Right lobe of liver (tissue), 6 donors: ENCODE results near the gene RBM47. TPM values are rescaled to one million over a fixed set of nuclear protein-coding genes. Genes with fewer than 3 reads are reported as not detected.
"Not testable (repeated sequence)": the region's sequence is repeated elsewhere in the genome, so short reads cannot be mapped to it uniquely, and the experiment has no call there.

Experiments
- ATAC-seq, 4 donors: fragments of 200-7000 bp; cut with Tn5 transposase; one replicate each; pipeline ENCODE4 v1.9.1; 2020; ENCODE audit warnings: mild to moderate bottlenecking in 4 of 4, moderate library complexity in 4 of 4
- DNase-seq, 3 donors: peaks; one replicate each; pipeline ENCODE4 v3.0.0-alpha.2; 2020
- H3K27ac ChIP-seq, 3 donors: fragments of 200-600 bp; one replicate each; pipeline ENCODE4 v1.8.0; 2022
- H3K27me3 ChIP-seq, 2 donors: fragments of 200-600 bp; one replicate each; pipeline ENCODE4 v1.8.0; 2022
- H3K36me3 ChIP-seq, 4 donors: fragments of 200-600 bp; sonication (generic) in 1 of 4; one replicate each; pipeline versions ENCODE4 v1.5.1 to v1.8.0; 2017 to 2022; ENCODE audit warnings: control low read depth in 1 of 4
- H3K4me1 ChIP-seq, 4 donors: fragments of 200-600 bp; sonication (generic) in 1 of 4; one replicate each; pipeline versions ENCODE4 v1.5.1 to v1.8.0; 2017 to 2022; ENCODE audit warnings: control low read depth in 1 of 4
- H3K4me3 ChIP-seq, 3 donors: fragments of 200-600 bp; one replicate each; pipeline ENCODE4 v1.8.0; 2022
- H3K9me3 ChIP-seq, 4 donors: fragments of 200-600 bp; sonication (generic) in 1 of 4; one replicate each; pipeline versions ENCODE4 v1.5.1 to v1.8.0; 2017 to 2022; ENCODE audit warnings: control low read depth in 1 of 4
- POLR2A ChIP-seq: fragments of 450-650 bp; IDR thresholded peaks from one replicate; pipeline ENCODE4 v1.6.1; 2017; ENCODE audit warnings: antibody characterized with exemption, mild to moderate bottlenecking
- WGBS: methylation state at CpG from one replicate; pipeline ENCODE4 v1.1.6; 2018; ENCODE audit warnings: low coverage, low lambda C conversion rate; ENCODE audit not compliant: insufficient coverage; ENCODE audit errors: missing lambda C conversion rate; 5-methylcytosine and 5-hydroxymethylcytosine counted together
- intact Hi-C, 2 donors: fragments of 100-400 bp; cut with DNase I; formaldehyde crosslinking; loops; one replicate each; pipeline versions ENCODE4 v1.11.2 to v1.14.1; 2022
- total RNA-seq, 6 experiments: library from RNA; depleted of rRNA in 2 of 6; stranded (reverse); fragments of >200 nt in 2 of 6; fragmentation: NEBNext Ultra II Directional in 3 of 6; extraction: Animal tissue kit (Norgen Biotek cat#: 25700) in 3 of 6; gene quantifications; one replicate each; pipeline versions ENCODE4 v1.1.0 to v1.2.4, GENCODE V29; 2016 to 2023
- TF ChIP-seq, protein P1 (sequence below), 4 donors: fragments of 200-600 bp in 3 of 4; fragments of 450-650 bp in 1 of 4; IDR thresholded peaks; one replicate each; pipeline versions ENCODE4 v1.5.1 to v1.8.0; 2016 to 2022; ENCODE audit warnings: antibody characterized with exemption in 4 of 4, mild to moderate bottlenecking in 2 of 4
- donor health status: DM: no; HTN: yes; CAD: no.
- donor health status: DM: no; HTN: no; CAD: no.
- donor health status: DM: no; HTN: no; CAD: no.
- donor health status: DM: no; HTN: yes; CAD: no.
- donor health status: DM: no; HTN: yes; CAD: no.

Gene RBM47
- total RNA-seq, 6 experiments from 2014 or later = 29.5 to 85.0 (median 51.1) TPM

DNA sequence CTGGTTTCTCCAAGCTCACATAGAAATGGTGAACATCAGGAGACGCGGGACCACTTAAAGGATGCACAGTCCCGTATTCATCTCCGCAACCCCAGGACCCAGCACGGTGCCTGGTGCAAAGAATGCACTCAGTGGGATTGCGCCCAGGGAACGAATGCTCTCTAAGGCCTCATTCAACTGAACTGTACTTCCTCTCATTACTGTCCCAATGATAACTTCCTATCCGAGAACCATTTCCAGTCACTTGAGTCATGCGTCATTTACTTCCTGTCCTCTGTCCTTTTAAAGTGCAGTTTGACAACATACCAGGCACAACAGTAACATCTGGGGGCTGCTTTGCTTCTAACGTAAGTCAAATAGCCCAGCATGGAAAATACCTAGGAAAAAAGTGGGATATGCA, 75.7 kb downstream of the RBM47 start:
- no peaks in the 10 kb centered on the region for H3K36me3 ChIP-seq
- intact Hi-C loops = no loop called here
- peak overlapping the region; percentile 29 to 56 (median 47) for H3K27ac ChIP-seq
- H3K27me3 ChIP-seq = no peaks in the 10 kb centered on the region
- no peak overlapping the region for H3K4me3 ChIP-seq
- peak; percentile 39 for TF ChIP-seq POLR2A
- TF ChIP-seq, protein P1, sequence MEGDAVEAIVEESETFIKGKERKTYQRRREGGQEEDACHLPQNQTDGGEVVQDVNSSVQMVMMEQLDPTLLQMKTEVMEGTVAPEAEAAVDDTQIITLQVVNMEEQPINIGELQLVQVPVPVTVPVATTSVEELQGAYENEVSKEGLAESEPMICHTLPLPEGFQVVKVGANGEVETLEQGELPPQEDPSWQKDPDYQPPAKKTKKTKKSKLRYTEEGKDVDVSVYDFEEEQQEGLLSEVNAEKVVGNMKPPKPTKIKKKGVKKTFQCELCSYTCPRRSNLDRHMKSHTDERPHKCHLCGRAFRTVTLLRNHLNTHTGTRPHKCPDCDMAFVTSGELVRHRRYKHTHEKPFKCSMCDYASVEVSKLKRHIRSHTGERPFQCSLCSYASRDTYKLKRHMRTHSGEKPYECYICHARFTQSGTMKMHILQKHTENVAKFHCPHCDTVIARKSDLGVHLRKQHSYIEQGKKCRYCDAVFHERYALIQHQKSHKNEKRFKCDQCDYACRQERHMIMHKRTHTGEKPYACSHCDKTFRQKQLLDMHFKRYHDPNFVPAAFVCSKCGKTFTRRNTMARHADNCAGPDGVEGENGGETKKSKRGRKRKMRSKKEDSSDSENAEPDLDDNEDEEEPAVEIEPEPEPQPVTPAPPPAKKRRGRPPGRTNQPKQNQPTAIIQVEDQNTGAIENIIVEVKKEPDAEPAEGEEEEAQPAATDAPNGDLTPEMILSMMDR (IDR thresholded peaks at IDR 0.05) = no peak
- ATAC-seq = peak; percentile 45 to 75 (median 52)
- H3K4me1 ChIP-seq = peaks cover 0 to 59% (median 16%) of the 10 kb centered on the region in 4 donors
- H3K9me3 ChIP-seq = no peaks in the 10 kb centered on the region
- 48% methylated on average over 4 of the region's 10 CpGs for WGBS
- peak in 1 of 3 donors; percentile 35 for DNase-seq

DNA sequence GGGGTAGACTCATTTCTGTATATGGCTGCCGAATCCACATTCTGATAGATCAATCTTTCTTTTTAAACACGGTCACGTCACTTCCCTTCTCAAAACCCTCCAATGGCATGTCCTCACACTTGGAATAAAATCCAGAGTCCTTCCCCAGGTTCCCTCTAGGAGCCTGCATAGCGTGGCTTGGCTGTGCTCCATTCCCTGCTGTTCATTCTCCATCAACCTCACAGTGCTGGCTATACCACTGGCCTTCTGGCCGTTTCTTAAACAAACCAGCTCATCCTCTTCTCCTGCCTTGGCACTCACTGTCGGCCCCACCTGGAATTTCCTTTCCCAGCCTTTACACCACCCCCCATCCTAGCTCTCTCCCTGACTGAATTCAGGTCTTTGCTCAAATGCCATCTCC, 77.1 kb downstream of the RBM47 start:
- H3K4me3 ChIP-seq = no peak overlapping the region
- no peaks in the 10 kb centered on the region for H3K36me3 ChIP-seq
- H3K27ac ChIP-seq = peak overlapping the region in 1 of 3 donors; percentile 84
- peaks cover 0 to 56% (median 19%) of the 10 kb centered on the region in 4 donors for H3K4me1 ChIP-seq
- ATAC-seq (peak in 1 of 4 donors; percentile 7), DNase-seq (no peak)
- no peaks in the 10 kb centered on the region for H3K27me3 ChIP-seq
- TF ChIP-seq POLR2A = no peak
- TF ChIP-seq, protein P1 (IDR thresholded peaks at IDR 0.05) = no peak
- WGBS = 54% methylated on average over 6 of the region's 6 CpGs
- no peaks in the 10 kb centered on the region for H3K9me3 ChIP-seq
- intact Hi-C loops = no loop called here

DNA sequence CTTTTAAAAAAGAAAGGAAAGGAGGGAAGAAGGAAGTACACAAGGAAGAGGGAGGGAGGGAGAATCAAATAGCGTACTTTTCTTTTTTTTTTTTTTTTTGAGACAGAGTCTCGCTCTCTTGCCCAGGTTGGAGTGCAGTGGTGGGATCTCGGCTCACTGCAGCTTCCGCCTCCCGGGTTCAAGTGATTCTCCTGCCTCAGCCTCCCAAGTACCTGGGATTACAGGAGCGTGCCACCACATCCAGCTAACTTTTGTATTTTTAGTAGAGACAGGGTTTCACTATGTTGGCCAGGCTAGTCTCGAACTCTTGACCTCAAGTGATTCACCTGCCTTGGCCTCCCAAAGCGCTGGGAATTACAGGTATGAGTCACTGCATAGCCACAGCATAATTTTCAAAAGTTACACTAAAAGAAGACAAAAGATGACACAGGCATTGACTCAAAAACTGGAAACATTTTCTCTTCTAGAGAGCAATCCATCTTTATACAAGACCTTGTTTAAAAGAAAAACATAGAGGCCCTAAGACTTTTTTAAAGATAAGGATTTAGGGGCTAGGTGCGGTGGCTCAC, 78.0 kb downstream of the RBM47 start:
- Histone ChIP-seq H3K4me1 (peaks cover 0 to 57% (median 21%) of the 10 kb centered on the region in 4 donors), H3K4me3 (peak overlapping the region in 2 of 3 donors; percentile 19 to 20), H3K27ac (peak overlapping the region; percentile 73 to 86 (median 84))
- DNase-seq, H3K27me3 ChIP-seq, intact Hi-C loops, H3K36me3 ChIP-seq, H3K9me3 ChIP-seq: not testable (repeated sequence)
- peak in 1 of 4 donors; percentile 11 for ATAC-seq
- WGBS = 59% methylated on average over 6 of the region's 9 CpGs

DNA sequence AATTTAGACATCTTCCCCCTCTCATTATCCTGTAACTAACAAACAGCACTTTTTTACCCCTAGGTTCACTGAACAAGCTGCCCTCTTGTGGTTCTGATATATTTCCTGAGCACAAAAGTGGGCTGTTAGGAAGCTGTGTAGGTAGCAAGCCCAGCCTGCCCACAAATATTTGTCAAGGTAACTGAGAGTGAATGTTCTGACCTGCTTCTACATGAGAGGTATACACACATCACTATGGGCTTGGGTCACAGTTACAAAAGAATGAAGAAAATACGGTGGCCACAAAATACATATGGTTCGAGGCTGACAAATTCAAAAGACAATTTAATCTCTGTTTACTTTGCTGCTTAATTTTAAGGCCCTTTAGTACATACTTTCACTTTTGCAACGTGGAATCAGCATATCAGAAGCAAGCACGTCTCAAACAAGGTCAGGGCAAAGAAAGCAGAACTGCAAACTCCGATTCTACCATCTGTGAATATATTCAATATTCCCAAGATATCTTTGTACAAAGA, 78.7 kb downstream of the RBM47 start:
- Histone ChIP-seq H3K4me1 (peaks cover 0 to 62% (median 23%) of the 10 kb centered on the region in 4 donors), H3K4me3 (peak overlapping the region in 2 of 3 donors; percentile 19 to 20), H3K9me3 (no peaks in the 10 kb centered on the region), H3K36me3 (no peaks in the 10 kb centered on the region), H3K27me3 (no peaks in the 10 kb centered on the region), H3K27ac (peak overlapping the region; percentile 73 to 86 (median 84))
- intact Hi-C loops = no loop called here
- TF ChIP-seq, protein P1 (IDR thresholded peaks at IDR 0.05) = peak; percentile 36 to 54 (median 48)
- TF ChIP-seq POLR2A = no peak
- WGBS = 2% methylated on average over 5 of the region's 5 CpGs
- DNase-seq = no peak
- peak; percentile 52 to 74 (median 62) for ATAC-seq

DNA sequence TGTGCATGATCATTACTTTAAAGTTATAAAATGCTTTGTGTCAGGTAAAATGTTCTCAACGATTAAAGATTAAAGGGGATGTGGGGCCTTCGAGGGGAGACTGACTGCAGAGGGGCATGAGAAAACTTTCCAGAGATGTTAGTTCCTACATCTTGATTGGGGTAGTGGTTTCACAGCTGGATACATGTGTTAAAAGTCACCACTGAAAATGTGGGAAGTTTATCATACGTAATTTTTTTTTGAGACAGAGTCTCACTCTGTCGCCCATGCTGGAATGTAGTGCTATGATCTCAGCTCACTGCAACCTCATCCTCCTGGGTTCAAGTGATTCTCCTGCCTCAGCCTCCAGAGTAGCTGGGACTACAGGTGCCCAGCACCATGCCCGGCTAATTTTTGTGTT, 79.5 kb downstream of the RBM47 start:
- WGBS = 78% methylated on average over 5 of the region's 5 CpGs
- no peak for ATAC-seq

More for the DNA sequence above, 79.5 kb downstream of the RBM47 start:
- Histone ChIP-seq H3K4me3 (no peak overlapping the region), H3K9me3 (no peaks in the 10 kb centered on the region), H3K27ac (peak overlapping the region; percentile 73 to 86 (median 84)), H3K36me3 (no peaks in the 10 kb centered on the region), H3K4me1 (peaks cover 0 to 67% (median 25%) of the 10 kb centered on the region in 4 donors), H3K27me3 (no peaks in the 10 kb centered on the region)
- TF ChIP-seq, protein P1 (IDR thresholded peaks at IDR 0.05) = no peak
- DNase-seq = no peak
- intact Hi-C loops = no loop called here
